Measurements from ENCODE around the gene CAMKK1.

- TF ChIP-seq CTCF (conservative IDR thresholded peaks at IDR 0.05; ENCODE audit: low read length) (no peak), EZH2phosphoT487 (IDR thresholded peaks at IDR 0.05; ENCODE audit: borderline replicate concordance) (no peak)
Observed at GRCh38 chr17:3925684-3926485, 33.0 kb upstream of the CAMKK1 start.

Data from Loucy (cell line).